HCT116 (cell line): Measurements from ENCODE around the gene MICAL3. TPM values are rescaled to one million over a fixed set of nuclear protein-coding genes. Genes with fewer than 3 reads are reported as not detected.

Source experiments
- ATAC-seq: fragments of 200-7000 bp; cut with Tn5 transposase; 2 replicates; pipeline ENCODE4 v1.9.1; 2020; ENCODE audit warnings: mild to moderate bottlenecking, moderate library complexity
- Bru-seq: library from RNA; stranded (reverse); fragments of 400-500 nt; gene quantifications from one replicate; lab custom pipeline; 2021; lab: Mats Ljungman, UMichigan
- BruChase-seq, 2 experiments: library from RNA; stranded (reverse); fragments of 400-500 nt; gene quantifications; one replicate each; lab custom pipeline; 2021; lab: Mats Ljungman, UMichigan
- BruUV-seq: library from RNA; stranded (reverse); fragments of 400-500 nt; replicated peaks from 2 replicates; lab custom pipeline; 2021; lab: Mats Ljungman, UMichigan
- CTCF ChIA-PET: fragments of 300-600 bp; sonication (Branson Sonifier 250); formaldehyde crosslinking; loops from one replicate; lab custom pipeline; 2021; ENCODE audit warnings: antibody characterized with exemption; lab: Charles Lee
- POLR2A ChIA-PET: fragments of 300-600, 350-600 bp; sonication (Branson Sonifier 250); formaldehyde crosslinking; loops from one replicate; lab custom pipeline; 2021; ENCODE audit warnings: antibody characterized with exemption; lab: Charles Lee
- RAD21 ChIA-PET, 2 experiments: fragments of 300-600 bp; sonication (Branson Sonifier 250); formaldehyde crosslinking; loops; one replicate each; lab custom pipeline; 2023; ENCODE audit warnings: low total read pairs in 2 of 2; ENCODE audit not compliant: uncharacterized antibody in 2 of 2, unreplicated experiment in 2 of 2, low non-redundant PET in 1 of 2; lab: Charles Lee
- DNase-seq: peaks from one replicate; pipeline ENCODE4 v3.0.0-alpha.2; 2010; ENCODE audit warnings: low read depth, low spot score
- H2AFZ ChIP-seq: fragments of 200-600 bp; shearing (Covaris generic), sonication (generic); 2 replicates; pipeline ENCODE4 v1.6.1; 2017; ENCODE audit warnings: low read depth, mixed run types, mixed read lengths, antibody characterized with exemption, low read length; ENCODE audit not compliant: poor library complexity, severe bottlenecking
- H3K27ac ChIP-seq: 2 replicates; pipeline ENCODE4 v1.5.1; 2012; ENCODE audit warnings: low read depth, low read length
- H3K27me3 ChIP-seq: fragments of 200-600 bp; sonication (generic); 2 replicates; pipeline ENCODE4 v1.6.1; 2016; ENCODE audit warnings: mixed run types, low read length, mixed read lengths; ENCODE audit not compliant: insufficient read depth
- H3K36me3 ChIP-seq, 2 experiments: fragments of 200-500 bp in 1 of 2; fragments of 200-600 bp in 1 of 2; sonication (Bioruptor generic) in 1 of 2; sonication (generic) in 1 of 2; 2 replicates each; pipeline versions ENCODE4 v1.5.1 to v1.6.1; 2014 to 2016; ENCODE audit warnings: low read length in 2 of 2, inconsistent platforms in 1 of 2, mixed read lengths in 1 of 2, mixed run types in 1 of 2; ENCODE audit not compliant: insufficient read depth in 2 of 2, control insufficient read depth in 1 of 2
- H3K4me1 ChIP-seq, 2 experiments: fragments of 200-600 bp in 1 of 2; sonication (generic) in 1 of 2; 2 replicates each; pipeline versions ENCODE4 v1.5.1 to v1.6.1; 2012 to 2017; ENCODE audit warnings: low read length in 2 of 2, inconsistent platforms in 1 of 2, mild to moderate bottlenecking in 1 of 2, mixed read lengths in 1 of 2, mixed run types in 1 of 2, moderate library complexity in 1 of 2; ENCODE audit not compliant: insufficient read depth in 2 of 2, control insufficient read depth in 1 of 2
- H3K4me2 ChIP-seq: fragments of 200-600 bp; sonication (generic); 2 replicates; pipeline ENCODE4 v1.6.1; 2017; ENCODE audit warnings: mixed run types, low read length, mixed read lengths
- H3K4me3 ChIP-seq, 2 experiments: fragments of 200-600 bp in 1 of 2; sonication (generic) in 1 of 2; replicated peaks in 1 of 2; 2 replicates each; pipeline ENCODE4 v1.5.1; 2011 to 2016; ENCODE audit warnings: low read length in 2 of 2, control low read depth in 1 of 2, low read depth in 1 of 2, mild to moderate bottlenecking in 1 of 2, mixed read lengths in 1 of 2, mixed run types in 1 of 2
- H3K79me2 ChIP-seq: fragments of 200-600 bp; sonication (generic); 2 replicates; pipeline ENCODE4 v1.6.1; 2017; ENCODE audit warnings: mild to moderate bottlenecking, mixed run types, low read length, moderate library complexity, mixed read lengths; ENCODE audit not compliant: insufficient read depth
- H3K9ac ChIP-seq: fragments of 200-600 bp; sonication (generic); 2 replicates; pipeline ENCODE4 v1.6.1; 2016; ENCODE audit warnings: low read length, mixed read lengths
- H3K9me2 ChIP-seq: fragments of 200-600 bp; sonication (generic), shearing (Covaris generic); 2 replicates; pipeline ENCODE4 v1.6.1; 2017; ENCODE audit warnings: mixed run types, mild to moderate bottlenecking, moderate library complexity; ENCODE audit not compliant: insufficient read depth
- H3K9me3 ChIP-seq, 2 experiments: fragments of 200-500 bp in 1 of 2; fragments of 200-600 bp in 1 of 2; sonication (Bioruptor generic) in 1 of 2; sonication (generic) in 1 of 2; 2 replicates each; pipeline ENCODE4 v1.6.1; 2014 to 2017; ENCODE audit warnings: low read length in 2 of 2, mixed read lengths in 2 of 2, inconsistent platforms in 1 of 2, low read depth in 1 of 2, mild to moderate bottlenecking in 1 of 2, mixed run types in 1 of 2, moderate library complexity in 1 of 2; ENCODE audit not compliant: control insufficient read depth in 1 of 2, insufficient read depth in 1 of 2
- H4K20me1 ChIP-seq: fragments of 200-600 bp; sonication (generic), shearing (Covaris generic); 2 replicates; pipeline ENCODE4 v1.6.1; 2017; ENCODE audit warnings: mixed run types, mild to moderate bottlenecking, moderate library complexity; ENCODE audit not compliant: insufficient read depth
- CBX3 ChIP-seq: IDR thresholded peaks from 2 replicates; pipeline ENCODE4 v1.6.1; 2012; ENCODE audit warnings: low read depth
- CEBPB ChIP-seq: IDR thresholded peaks from 2 replicates; pipeline ENCODE4 v1.6.1; 2012; ENCODE audit warnings: low read depth
- EGR1 ChIP-seq: IDR thresholded peaks from 2 replicates; pipeline ENCODE4 v1.6.1; 2012; ENCODE audit warnings: low read depth
- ELF1 ChIP-seq: IDR thresholded peaks from 2 replicates; pipeline ENCODE4 v1.6.1; 2012; ENCODE audit warnings: low read depth, borderline replicate concordance
- EZH2 ChIP-seq: fragments of 200-600 bp; sonication (generic); IDR thresholded peaks from 2 replicates; pipeline ENCODE4 v1.6.1; 2017; ENCODE audit warnings: antibody characterized with exemption, mixed run types
- EZH2phosphoT487 ChIP-seq: fragments of 200-600 bp; IDR thresholded peaks from 2 replicates; pipeline ENCODE4 v1.6.1; 2018; ENCODE audit warnings: antibody characterized with exemption, borderline replicate concordance
- POLR2AphosphoS5 ChIP-seq: IDR thresholded peaks from 2 replicates; pipeline ENCODE4 v1.6.1; 2011; ENCODE audit warnings: mild to moderate bottlenecking, low read depth, low read length, moderate library complexity
- RAD21 ChIP-seq: IDR thresholded peaks from 2 replicates; pipeline ENCODE4 v1.6.1; 2012; ENCODE audit warnings: low read depth, mild to moderate bottlenecking
- SRF ChIP-seq: IDR thresholded peaks from 2 replicates; pipeline ENCODE4 v1.6.1; 2012; ENCODE audit warnings: low read depth
- TCF7L2 ChIP-seq: IDR thresholded peaks from 2 replicates; pipeline ENCODE4 v1.7.0; 2011; ENCODE audit warnings: borderline replicate concordance, inconsistent platforms; ENCODE audit not compliant: insufficient read depth, insufficient read length; ENCODE audit errors: extremely low read depth
- ZFX ChIP-seq: fragments of 450-650 bp; IDR thresholded peaks from 2 replicates; pipeline ENCODE4 v1.6.1; 2017
- intact Hi-C: fragments of 100-400 bp; cut with micrococcal nuclease; formaldehyde crosslinking; loops from 2 replicates; pipeline ENCODE4 v1.10.0; 2022
- long read RNA-seq: library from polyadenylated mRNA; unstranded; transcript quantifications from one replicate; pipeline ENCODE4 v2.0.0, GENCODE V29; 2021; ENCODE audit not compliant: unreplicated experiment
- polyA plus RNA-seq: library from polyadenylated mRNA; unstranded; fragments of >200 nt; gene quantifications from 2 replicates; pipeline ENCODE4 v1.2.1, GENCODE V29; 2012; ENCODE audit warnings: missing spikeins
- total RNA-seq: library from RNA; stranded (reverse); gene quantifications from one replicate; pipeline ENCODE4 v1.2.1, GENCODE V29; 2021; ENCODE audit not compliant: unreplicated experiment
- TF ChIP-seq, protein P1 (sequence below): IDR thresholded peaks from 2 replicates; pipeline ENCODE4 v1.6.1; 2011; ENCODE audit warnings: mild to moderate bottlenecking, low read length, moderate library complexity; ENCODE audit not compliant: insufficient replicate concordance; ENCODE audit errors: extremely low read depth
- TF ChIP-seq, protein P2 (sequence below), 3 experiments: fragments of 200-600 bp in 1 of 3; sonication (generic) in 1 of 3; IDR thresholded peaks in 2 of 3; conservative IDR thresholded peaks in 1 of 3; 2 replicates each; pipeline ENCODE4 v1.5.1; 2012 to 2017; ENCODE audit warnings: low read depth in 2 of 3, low read length in 2 of 3, antibody characterized with exemption in 1 of 3, borderline replicate concordance in 1 of 3, control low read depth in 1 of 3, mild to moderate bottlenecking in 1 of 3, mixed read lengths in 1 of 3, mixed run types in 1 of 3, moderate library complexity in 1 of 3; ENCODE audit not compliant: insufficient read depth in 1 of 3

Gene MICAL3, protein sequence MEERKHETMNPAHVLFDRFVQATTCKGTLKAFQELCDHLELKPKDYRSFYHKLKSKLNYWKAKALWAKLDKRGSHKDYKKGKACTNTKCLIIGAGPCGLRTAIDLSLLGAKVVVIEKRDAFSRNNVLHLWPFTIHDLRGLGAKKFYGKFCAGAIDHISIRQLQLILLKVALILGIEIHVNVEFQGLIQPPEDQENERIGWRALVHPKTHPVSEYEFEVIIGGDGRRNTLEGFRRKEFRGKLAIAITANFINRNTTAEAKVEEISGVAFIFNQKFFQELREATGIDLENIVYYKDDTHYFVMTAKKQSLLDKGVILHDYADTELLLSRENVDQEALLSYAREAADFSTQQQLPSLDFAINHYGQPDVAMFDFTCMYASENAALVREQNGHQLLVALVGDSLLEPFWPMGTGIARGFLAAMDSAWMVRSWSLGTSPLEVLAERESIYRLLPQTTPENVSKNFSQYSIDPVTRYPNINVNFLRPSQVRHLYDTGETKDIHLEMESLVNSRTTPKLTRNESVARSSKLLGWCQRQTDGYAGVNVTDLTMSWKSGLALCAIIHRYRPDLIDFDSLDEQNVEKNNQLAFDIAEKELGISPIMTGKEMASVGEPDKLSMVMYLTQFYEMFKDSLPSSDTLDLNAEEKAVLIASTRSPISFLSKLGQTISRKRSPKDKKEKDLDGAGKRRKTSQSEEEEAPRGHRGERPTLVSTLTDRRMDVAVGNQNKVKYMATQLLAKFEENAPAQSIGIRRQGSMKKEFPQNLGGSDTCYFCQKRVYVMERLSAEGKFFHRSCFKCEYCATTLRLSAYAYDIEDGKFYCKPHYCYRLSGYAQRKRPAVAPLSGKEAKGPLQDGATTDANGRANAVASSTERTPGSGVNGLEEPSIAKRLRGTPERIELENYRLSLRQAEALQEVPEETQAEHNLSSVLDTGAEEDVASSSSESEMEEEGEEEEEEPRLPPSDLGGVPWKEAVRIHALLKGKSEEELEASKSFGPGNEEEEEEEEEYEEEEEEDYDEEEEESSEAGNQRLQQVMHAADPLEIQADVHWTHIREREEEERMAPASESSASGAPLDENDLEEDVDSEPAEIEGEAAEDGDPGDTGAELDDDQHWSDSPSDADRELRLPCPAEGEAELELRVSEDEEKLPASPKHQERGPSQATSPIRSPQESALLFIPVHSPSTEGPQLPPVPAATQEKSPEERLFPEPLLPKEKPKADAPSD (N-terminal part only)
- 30.8 TPM for total RNA-seq
- polyA plus RNA-seq: 12.7 and 14.8 TPM in 2 replicates
- percentile 74 among the genes with signal in this experiment for Bru-seq, nascent RNA
- BruChase-seq, experiment 1, labeled RNA remaining after a 6-hour chase: percentile 65 among the genes with signal in this experiment
- BruChase-seq, experiment 2, labeled RNA remaining after a 2-hour chase: percentile 67 among the genes with signal in this experiment
- long read RNA-seq, partial matches to known transcripts: 2 of 14 reads
- long read RNA-seq, other reads (novel, unspliced or antisense): 12 of 14 reads

DNA sequence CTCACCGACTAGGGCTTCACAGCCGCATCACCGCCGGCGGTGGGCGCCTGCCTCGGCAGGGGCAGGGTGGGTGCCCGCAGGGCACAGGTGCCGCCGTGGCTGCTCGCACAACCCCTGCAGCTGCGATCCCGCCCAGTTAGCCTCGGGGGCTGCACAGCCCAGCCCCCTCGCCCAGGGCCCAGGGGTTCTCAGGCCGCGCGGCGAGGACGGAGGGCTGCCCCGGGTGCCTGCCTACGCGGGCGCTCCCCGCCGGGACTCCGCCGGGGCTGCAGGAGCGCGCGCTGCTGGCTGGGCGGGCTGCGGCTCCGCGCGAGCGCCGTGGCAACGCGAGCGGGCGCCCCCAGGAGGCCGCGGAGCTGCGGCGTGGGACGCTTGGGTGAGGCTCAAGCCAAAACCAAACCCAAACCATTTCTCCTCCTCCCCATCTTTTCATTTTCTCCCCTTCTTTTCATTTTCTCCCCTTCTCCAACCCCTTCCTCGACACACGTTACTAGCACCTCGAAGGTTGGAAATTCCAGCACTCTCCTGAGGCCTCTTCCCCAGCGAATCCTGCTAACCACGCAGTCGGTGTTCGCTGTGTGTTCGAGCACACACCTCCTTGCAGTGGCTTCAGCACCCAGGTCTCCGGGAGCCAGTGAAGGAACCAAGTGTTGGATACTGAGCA, at the start of gene MICAL3:
Gene MICAL3 (minus strand): TSS at position 286 of the 664 bp plus-strand sequence. CDS start 117,749 bp downstream, outside the sequence.
- Histone ChIP-seq H4K20me1 (no peaks in the 10 kb centered on the region), H3K79me2 (no peaks in the 10 kb centered on the region), H3K9ac (peak within 1 kb of the TSS; percentile 70), H3K27ac (peak within 1 kb of the TSS; percentile 85), H3K27me3 (no peaks in the 10 kb centered on the region), H3K4me1 (peaks cover 8 to 32% of the 10 kb centered on the region in 2 experiments), H3K9me3 (no peaks in the 10 kb centered on the region), H3K9me2 (no peaks in the 10 kb centered on the region), H3K4me2 (peak within 1 kb of the TSS; percentile 97), H2AFZ (peak within 1 kb of the TSS; percentile 59), H3K4me3 (peak within 1 kb of the TSS; percentile 76 to 80), H3K36me3 (no peaks in the 10 kb centered on the region)
- ChIA-PET POLR2A (no interaction called here), CTCF (interaction anchor here (0.9 to 2.6 kb wide), 4 partner anchors 9 to 54 kb away, joined by 3 to 9 read pairs (median 5); no protein-coding TSS in a partner anchor), RAD21 (no interaction called here)
- peak; percentile 87 for ATAC-seq
- intact Hi-C loops: no loop called here
- no TSS peak for BruUV-seq
- 0 out of 2 replicates have a peak, but pooled peaks have one; percentile 19 for TF ChIP-seq POLR2AphosphoS5
- TF ChIP-seq EGR1: no peak
- TF ChIP-seq, protein P1, sequence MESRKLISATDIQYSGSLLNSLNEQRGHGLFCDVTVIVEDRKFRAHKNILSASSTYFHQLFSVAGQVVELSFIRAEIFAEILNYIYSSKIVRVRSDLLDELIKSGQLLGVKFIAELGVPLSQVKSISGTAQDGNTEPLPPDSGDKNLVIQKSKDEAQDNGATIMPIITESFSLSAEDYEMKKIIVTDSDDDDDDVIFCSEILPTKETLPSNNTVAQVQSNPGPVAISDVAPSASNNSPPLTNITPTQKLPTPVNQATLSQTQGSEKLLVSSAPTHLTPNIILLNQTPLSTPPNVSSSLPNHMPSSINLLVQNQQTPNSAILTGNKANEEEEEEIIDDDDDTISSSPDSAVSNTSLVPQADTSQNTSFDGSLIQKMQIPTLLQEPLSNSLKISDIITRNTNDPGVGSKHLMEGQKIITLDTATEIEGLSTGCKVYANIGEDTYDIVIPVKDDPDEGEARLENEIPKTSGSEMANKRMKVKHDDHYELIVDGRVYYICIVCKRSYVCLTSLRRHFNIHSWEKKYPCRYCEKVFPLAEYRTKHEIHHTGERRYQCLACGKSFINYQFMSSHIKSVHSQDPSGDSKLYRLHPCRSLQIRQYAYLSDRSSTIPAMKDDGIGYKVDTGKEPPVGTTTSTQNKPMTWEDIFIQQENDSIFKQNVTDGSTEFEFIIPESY: no peak
- no peak for TF ChIP-seq TCF7L2
- no peak for TF ChIP-seq ELF1
- no peak for TF ChIP-seq CEBPB
- no peak for TF ChIP-seq SRF
- TF ChIP-seq CBX3: no peak
- TF ChIP-seq EZH2: no peak
- TF ChIP-seq ZFX: no peak
- no peak for TF ChIP-seq EZH2phosphoT487
- peak; percentile 25; the same call in 1 of the 2 replicates for TF ChIP-seq RAD21
- TF ChIP-seq, protein P2, sequence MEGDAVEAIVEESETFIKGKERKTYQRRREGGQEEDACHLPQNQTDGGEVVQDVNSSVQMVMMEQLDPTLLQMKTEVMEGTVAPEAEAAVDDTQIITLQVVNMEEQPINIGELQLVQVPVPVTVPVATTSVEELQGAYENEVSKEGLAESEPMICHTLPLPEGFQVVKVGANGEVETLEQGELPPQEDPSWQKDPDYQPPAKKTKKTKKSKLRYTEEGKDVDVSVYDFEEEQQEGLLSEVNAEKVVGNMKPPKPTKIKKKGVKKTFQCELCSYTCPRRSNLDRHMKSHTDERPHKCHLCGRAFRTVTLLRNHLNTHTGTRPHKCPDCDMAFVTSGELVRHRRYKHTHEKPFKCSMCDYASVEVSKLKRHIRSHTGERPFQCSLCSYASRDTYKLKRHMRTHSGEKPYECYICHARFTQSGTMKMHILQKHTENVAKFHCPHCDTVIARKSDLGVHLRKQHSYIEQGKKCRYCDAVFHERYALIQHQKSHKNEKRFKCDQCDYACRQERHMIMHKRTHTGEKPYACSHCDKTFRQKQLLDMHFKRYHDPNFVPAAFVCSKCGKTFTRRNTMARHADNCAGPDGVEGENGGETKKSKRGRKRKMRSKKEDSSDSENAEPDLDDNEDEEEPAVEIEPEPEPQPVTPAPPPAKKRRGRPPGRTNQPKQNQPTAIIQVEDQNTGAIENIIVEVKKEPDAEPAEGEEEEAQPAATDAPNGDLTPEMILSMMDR (IDR thresholded peaks at IDR 0.05 in 2 of 3, conservative IDR thresholded peaks at IDR 0.05 in 1 of 3; ENCODE audit: borderline replicate concordance in 1 of 3, insufficient read depth in 1 of 3, low read depth in 2 of 3, low read length in 2 of 3): peak in 2 of 3 experiments; percentile 49 to 53; a peak in 4 of 6 replicates
- peak; percentile 34 for DNase-seq
